HFFc6 (cell line): ENCODE data around the gene C19orf25. TPM values are rescaled to one million over a fixed set of nuclear protein-coding genes. Genes with fewer than 3 reads are reported as not detected.

Experiments
- DNase-seq: peaks from one replicate; pipeline ENCODE4 v3.0.0-alpha.2; 2018
- H3K27ac Mint-ChIP-seq: 2 replicates; pipeline ENCODE4 v1.8.0; 2020; ENCODE audit warnings: mild to moderate bottlenecking, mixed read lengths
- H3K27me3 Mint-ChIP-seq: 2 replicates; pipeline ENCODE4 v1.8.0; 2021; ENCODE audit warnings: mild to moderate bottlenecking, moderate library complexity, mixed read lengths; ENCODE audit not compliant: insufficient read depth
- H3K36me3 Mint-ChIP-seq: 2 replicates; pipeline ENCODE4 v1.8.0; 2021; ENCODE audit warnings: low read depth, mixed read lengths
- H3K4me1 Mint-ChIP-seq: 2 replicates; pipeline ENCODE4 v1.8.0; 2020; ENCODE audit warnings: low read depth, mixed read lengths
- H3K4me3 Mint-ChIP-seq: 2 replicates; pipeline ENCODE4 v1.8.0; 2020; ENCODE audit warnings: mild to moderate bottlenecking, moderate library complexity, mixed read lengths
- H3K9me3 Mint-ChIP-seq: 2 replicates; pipeline ENCODE4 v1.8.0; 2020; ENCODE audit warnings: mild to moderate bottlenecking, mixed read lengths
- total RNA-seq, 6 experiments: library from RNA; stranded (reverse); fragmentation: NEBNext Ultra II Directional; extraction: Animal tissue kit (Norgen Biotek cat#: 25700); gene quantifications; 2 replicates in 1 of 6; 3 replicates in 5 of 6; pipeline ENCODE4 v1.2.3, GENCODE V29; 2021
- TF ChIP-seq, protein P1 (sequence below): fragments of 200-600 bp; sonication (generic); IDR thresholded peaks from 2 replicates; pipeline ENCODE4 v1.5.0; 2021; ENCODE audit warnings: antibody characterized with exemption, mild to moderate bottlenecking

The C19orf25 gene
- total RNA-seq, 6 experiments from 2014 or later = 26.7 to 34.8 (median 29.6) TPM

DNA sequence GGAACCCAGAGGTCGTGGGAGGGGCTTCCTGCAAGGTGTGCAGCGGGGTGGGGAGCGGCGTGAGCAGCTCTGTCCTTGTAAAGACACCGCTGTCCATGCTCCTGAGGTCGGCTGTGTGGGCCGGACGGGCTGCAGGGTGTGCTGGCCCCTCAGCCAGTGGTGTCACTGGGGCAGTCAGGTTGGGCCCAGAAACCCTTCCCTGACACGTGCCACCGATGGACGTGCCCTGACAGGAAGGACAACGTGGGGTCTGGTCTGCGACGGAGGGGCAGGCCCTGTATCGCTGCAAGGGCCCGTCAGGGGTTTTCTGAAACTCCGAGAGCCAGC, 45.0 kb downstream of the C19orf25 start:
- Mint-ChIP-seq H3K27me3 (peaks cover 12% of the 10 kb centered on the region), H3K4me3 (no peak overlapping the region), H3K9me3 (no peaks in the 10 kb centered on the region), H3K4me1 (peaks cover 6% of the 10 kb centered on the region; the same call in 1 of the 2 replicates), H3K36me3 (peaks cover 7% of the 10 kb centered on the region), H3K27ac (no peak overlapping the region)
- TF ChIP-seq, protein P1, sequence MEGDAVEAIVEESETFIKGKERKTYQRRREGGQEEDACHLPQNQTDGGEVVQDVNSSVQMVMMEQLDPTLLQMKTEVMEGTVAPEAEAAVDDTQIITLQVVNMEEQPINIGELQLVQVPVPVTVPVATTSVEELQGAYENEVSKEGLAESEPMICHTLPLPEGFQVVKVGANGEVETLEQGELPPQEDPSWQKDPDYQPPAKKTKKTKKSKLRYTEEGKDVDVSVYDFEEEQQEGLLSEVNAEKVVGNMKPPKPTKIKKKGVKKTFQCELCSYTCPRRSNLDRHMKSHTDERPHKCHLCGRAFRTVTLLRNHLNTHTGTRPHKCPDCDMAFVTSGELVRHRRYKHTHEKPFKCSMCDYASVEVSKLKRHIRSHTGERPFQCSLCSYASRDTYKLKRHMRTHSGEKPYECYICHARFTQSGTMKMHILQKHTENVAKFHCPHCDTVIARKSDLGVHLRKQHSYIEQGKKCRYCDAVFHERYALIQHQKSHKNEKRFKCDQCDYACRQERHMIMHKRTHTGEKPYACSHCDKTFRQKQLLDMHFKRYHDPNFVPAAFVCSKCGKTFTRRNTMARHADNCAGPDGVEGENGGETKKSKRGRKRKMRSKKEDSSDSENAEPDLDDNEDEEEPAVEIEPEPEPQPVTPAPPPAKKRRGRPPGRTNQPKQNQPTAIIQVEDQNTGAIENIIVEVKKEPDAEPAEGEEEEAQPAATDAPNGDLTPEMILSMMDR = no peak
- DNase-seq = no peak

DNA sequence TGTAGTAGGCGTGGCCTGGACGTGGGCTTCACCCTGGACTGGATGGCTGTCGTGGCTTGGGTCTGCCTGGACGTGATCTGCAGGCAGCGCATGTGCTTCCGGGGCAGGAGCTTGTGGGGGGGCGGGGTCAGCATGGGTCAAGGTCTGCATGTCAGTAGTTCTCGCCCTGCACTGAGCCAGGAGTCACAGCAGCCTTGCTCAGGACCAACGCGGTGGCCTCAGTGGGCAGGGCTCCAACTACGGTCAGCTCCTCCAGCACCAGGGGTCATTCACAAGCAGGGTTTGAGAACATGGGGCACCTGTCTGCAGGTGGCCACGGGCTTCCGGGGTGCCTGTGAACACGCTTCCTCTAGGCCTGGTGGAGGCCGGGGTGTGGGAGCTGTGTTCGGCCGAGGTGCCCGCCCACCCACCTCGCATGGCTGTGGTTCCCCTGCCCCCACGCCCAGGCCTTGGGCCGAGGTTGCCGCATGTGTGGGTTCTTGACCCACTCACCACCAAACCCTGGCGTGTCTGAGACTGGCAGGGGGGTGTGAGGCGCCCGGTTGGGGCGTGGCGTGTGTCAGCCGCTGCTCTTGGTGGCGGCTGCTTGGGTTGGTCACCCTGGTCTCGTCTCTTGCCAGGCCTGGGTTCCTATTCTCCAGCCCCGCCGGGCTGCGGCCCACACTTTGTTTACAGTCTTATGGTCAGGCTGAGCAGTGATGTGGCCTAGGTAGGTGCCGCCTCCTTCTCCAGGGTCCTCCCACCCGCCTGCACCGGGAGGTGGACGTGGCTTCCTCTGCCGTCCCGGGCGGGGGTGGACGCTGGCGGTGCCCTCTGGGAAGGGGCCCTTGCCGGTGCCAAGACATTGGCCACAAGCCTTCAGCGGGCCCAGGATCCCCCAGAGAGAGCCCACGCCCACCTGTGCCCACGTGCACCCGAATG, 45.6 kb downstream of the C19orf25 start:
- Mint-ChIP-seq H3K4me3 (no peak overlapping the region), H3K36me3 (0 out of 2 replicates have a peak, but pooled peaks cover 3% of the 10 kb centered on the region), H3K4me1 (peaks cover 6% of the 10 kb centered on the region; the same call in 1 of the 2 replicates), H3K9me3 (no peaks in the 10 kb centered on the region), H3K27me3 (peaks cover 11% of the 10 kb centered on the region), H3K27ac (no peak overlapping the region)
- TF ChIP-seq, protein P1 = no peak
- no peak for DNase-seq

DNA sequence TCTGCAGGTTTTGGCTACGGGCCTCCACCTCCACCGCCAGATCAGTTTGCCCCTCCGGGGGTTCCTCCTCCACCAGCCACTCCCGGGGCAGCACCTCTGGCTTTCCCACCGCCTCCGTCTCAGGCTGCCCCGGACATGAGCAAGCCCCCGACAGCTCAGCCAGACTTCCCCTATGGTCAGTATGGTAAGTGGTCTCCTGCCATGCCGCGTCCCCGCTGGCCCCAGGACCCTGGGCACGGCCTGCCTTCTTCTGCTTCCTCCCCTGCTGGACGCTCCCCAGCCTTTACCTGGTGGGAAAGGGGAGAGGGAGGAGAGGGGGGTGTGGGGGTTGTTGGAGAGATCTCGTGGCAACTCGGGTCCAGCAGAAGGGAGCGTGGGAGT, 46.5 kb downstream of the C19orf25 start:
- H3K36me3 Mint-ChIP-seq = no peaks in the 10 kb centered on the region
- H3K9me3 Mint-ChIP-seq = no peaks in the 10 kb centered on the region
- H3K4me3 Mint-ChIP-seq = no peak overlapping the region
- DNase-seq = no peak
- TF ChIP-seq, protein P1 = no peak
- no peaks in the 10 kb centered on the region for H3K4me1 Mint-ChIP-seq
- H3K27me3 Mint-ChIP-seq = peaks cover 4% of the 10 kb centered on the region; the same call in 1 of the 2 replicates
- no peak overlapping the region for H3K27ac Mint-ChIP-seq

DNA sequence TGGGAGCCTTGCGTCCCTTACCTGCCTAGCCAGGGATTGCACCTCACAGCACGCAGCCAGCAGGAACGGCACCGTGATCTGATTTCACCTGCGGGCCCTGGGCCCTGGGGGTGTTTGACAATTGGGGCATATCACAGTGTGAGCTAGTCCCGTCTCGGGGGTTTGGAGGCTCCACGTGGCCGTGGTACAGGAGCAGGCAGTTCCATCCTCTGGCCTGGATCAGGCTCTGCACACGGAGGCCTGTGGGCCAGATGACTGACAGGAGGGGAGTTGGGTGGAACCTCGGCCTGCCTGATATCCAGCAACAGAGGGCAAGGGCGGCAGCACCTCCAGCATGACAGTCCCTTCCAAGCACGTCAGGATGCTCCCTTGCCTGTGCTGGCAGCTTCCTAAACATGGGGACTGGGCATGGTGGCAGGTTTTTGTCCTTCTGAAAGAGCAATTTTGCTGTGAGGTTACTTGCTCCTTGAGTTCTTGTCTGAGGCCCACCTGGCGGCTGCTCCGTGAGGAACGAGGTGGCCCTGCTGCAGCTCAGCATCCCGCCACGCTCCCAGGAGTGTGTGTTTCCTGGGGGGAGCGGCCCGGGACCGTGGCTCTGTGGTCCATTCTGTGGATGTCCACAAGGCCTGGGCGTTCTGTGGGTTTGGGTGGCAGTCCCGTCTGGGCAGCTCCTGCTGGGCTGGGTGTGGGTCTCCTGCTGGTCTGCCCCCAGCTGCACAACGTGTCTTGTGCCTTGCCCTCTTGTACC, 47.1 kb downstream of the C19orf25 start:
- H3K4me1 Mint-ChIP-seq = no peaks in the 10 kb centered on the region
- H3K9me3 Mint-ChIP-seq = no peaks in the 10 kb centered on the region
- peaks cover 4% of the 10 kb centered on the region; the same call in 1 of the 2 replicates for H3K27me3 Mint-ChIP-seq
- DNase-seq = no peak
- H3K4me3 Mint-ChIP-seq = no peak overlapping the region
- no peaks in the 10 kb centered on the region for H3K36me3 Mint-ChIP-seq
- H3K27ac Mint-ChIP-seq = no peak overlapping the region
- TF ChIP-seq, protein P1 = no peak

DNA sequence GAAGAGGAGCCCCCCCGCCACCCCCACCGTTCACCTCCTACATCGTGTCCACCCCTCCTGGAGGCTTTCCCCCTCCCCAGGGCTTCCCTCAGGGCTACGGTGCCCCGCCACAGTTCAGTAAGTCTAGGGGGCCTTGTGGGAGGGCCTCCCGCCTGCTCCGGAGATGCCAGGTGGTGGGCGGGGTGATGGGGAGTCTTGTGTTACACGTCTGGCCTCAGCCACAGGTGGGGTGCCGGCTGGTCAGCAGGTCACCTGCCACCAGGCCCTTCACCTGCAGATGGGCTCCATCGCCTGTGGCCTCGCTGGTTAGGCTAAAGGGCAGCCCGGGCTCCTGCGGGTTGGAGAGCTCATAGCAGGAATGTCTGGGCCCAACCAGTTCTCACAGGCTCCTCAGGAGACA, 48.8 kb downstream of the C19orf25 start:
- Mint-ChIP-seq H3K27me3 (peaks cover 4% of the 10 kb centered on the region; the same call in 1 of the 2 replicates), H3K9me3 (no peaks in the 10 kb centered on the region), H3K27ac (no peak overlapping the region), H3K4me3 (no peak overlapping the region), H3K36me3 (no peaks in the 10 kb centered on the region; the same call in 1 of the 2 replicates), H3K4me1 (no peaks in the 10 kb centered on the region)
- no peak for DNase-seq
- TF ChIP-seq, protein P1 = no peak
